ENCODE data around the gene SNAP29. TPM values are rescaled to one million over a fixed set of nuclear protein-coding genes. Genes with fewer than 3 reads are reported as not detected.

Gene SNAP29
- total RNA-seq, 1 experiment from 2014 or later = 23.9 TPM

DNA sequence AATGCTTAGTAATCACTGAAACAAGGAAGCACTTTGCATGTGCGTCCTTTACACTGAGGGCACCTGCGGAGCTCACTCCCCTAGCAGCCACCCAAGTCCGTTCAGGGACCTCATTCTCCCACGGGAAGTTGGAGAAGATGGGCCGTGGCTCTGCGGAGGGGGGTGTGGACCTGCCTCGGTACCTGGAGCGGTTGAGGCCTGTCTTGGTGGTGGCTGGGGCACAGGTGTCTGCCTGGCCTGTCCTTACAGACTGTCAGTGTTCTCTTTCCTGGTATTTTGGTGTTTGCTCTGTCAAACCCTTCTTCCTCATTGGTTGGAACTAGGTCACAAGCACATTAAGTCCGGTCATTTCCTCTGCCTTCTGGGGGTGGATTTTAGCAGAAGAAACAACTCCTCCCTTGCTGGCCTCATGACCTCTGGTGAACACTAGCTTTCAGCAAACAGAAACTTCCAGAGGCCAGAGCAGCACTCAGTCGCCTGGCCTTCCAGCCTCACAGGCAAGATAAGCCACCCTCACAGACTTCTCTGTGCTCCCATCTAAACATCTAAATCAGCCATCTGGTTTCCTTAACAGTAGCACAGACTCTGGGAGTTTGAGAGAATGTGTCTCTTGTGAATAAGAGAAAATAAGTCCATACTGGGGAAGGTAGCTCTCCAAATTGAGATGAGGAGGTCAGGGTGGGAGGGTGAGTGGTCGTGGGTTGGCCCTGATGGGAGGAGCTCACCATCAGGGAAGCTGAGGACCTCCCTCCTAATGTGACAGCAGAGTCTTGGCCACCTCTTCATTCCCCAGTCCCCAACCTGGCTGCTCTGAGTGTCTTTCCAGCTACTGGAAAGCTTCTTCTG is 8.6 kb downstream of the SNAP29 start:
- TF ChIP-seq EZH2 (IDR thresholded peaks at IDR 0.05; ENCODE audit: low read length, unreplicated experiment) (no peak), EZH2phosphoT487 (IDR thresholded peaks at IDR 0.05; ENCODE audit: borderline replicate concordance, low read length) (no peak)
- TF ChIP-seq, protein P1, sequence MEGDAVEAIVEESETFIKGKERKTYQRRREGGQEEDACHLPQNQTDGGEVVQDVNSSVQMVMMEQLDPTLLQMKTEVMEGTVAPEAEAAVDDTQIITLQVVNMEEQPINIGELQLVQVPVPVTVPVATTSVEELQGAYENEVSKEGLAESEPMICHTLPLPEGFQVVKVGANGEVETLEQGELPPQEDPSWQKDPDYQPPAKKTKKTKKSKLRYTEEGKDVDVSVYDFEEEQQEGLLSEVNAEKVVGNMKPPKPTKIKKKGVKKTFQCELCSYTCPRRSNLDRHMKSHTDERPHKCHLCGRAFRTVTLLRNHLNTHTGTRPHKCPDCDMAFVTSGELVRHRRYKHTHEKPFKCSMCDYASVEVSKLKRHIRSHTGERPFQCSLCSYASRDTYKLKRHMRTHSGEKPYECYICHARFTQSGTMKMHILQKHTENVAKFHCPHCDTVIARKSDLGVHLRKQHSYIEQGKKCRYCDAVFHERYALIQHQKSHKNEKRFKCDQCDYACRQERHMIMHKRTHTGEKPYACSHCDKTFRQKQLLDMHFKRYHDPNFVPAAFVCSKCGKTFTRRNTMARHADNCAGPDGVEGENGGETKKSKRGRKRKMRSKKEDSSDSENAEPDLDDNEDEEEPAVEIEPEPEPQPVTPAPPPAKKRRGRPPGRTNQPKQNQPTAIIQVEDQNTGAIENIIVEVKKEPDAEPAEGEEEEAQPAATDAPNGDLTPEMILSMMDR (conservative IDR thresholded peaks at IDR 0.05; ENCODE audit: low read depth, low read length) = no peak
- H3K9me3 ChIP-seq (ENCODE audit: low read length) = no peaks in the 10 kb centered on the region
- no peaks in the 10 kb centered on the region for H3F3A ChIP-seq (ENCODE audit: low read length, unreplicated experiment)
- no peak overlapping the region for H3K27ac ChIP-seq (ENCODE audit: low read length)
- ChIA-PET POLR2A (ENCODE audit: unreplicated experiment) (no interaction called here), CTCF (no interaction called here)
- intact Hi-C loops (cut with micrococcal nuclease) = no loop called here
- no peaks in the 10 kb centered on the region for H3K27me3 ChIP-seq (ENCODE audit: low read length)
- no peak overlapping the region for H3K4me2 ChIP-seq (ENCODE audit: low read length)
- DNase-seq = no peak
- H3K4me3 ChIP-seq (ENCODE audit: low read length) = no peak overlapping the region
- peaks cover 4% of the 10 kb centered on the region for H3K4me1 ChIP-seq (ENCODE audit: insufficient read depth, low read length)
- no peaks in the 10 kb centered on the region; the same call in 1 of the 2 replicates for H3K36me3 ChIP-seq (ENCODE audit: low read depth, low read length)
- no peak overlapping the region for H3K9ac ChIP-seq (ENCODE audit: low read length)
- no peak overlapping the region for H2AFZ ChIP-seq (ENCODE audit: low read length)
- BruUV-seq (replicated peaks) = no TSS peak
- peaks cover 3% of the 10 kb centered on the region; the same call in 1 of the 2 replicates for H3K79me2 ChIP-seq (ENCODE audit: low read length)
- no peak for ATAC-seq
- H4K20me1 ChIP-seq (ENCODE audit: low read length) = no peaks in the 10 kb centered on the region
- H3K9me2 ChIP-seq (replicated peaks; ENCODE audit: low read length) = no peaks in the 10 kb centered on the region

DNA sequence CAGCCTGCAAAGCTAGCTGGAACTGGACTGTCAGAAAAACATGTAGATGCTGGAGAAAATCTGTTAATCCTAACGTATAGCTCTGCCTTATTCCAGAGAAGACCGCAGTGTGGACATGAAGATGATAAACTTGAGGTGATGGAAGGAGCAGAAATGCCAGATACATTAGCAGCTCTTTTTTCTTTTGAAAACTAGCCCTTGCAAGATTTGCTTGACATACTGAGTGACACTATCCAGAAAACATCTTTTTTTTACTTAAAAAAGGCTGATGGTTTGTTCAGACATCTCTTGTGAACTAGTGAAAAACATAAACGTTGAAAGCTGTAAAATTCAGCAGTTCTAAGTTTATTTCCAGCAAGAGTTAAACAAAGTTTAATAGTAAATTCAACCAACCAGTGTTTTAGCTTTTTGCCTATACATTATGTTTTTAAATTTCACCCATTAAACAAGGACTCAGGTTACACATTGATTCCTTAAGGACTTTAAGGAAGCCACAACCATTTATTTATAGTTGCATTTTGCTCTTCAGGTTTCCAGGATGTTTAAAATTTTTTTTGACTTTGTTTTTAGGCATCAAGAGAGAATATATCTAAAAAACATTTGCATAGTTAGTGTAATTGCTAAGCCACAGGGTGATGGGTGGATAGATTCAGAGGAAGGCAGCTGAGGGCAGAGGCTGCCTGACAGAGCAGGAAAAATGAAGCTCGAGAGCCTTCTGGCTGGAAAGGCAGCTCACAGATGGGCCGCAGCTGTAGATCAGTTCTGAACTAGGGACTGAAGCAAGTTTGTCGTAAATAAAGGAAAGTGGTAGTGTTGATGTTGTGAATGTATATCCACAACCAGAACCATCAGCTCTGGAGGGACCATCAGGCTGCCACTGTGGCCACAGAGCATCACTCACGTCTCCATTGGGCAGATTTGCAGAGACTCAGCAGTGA is 9.5 kb downstream of the SNAP29 start:
- H3K27ac ChIP-seq (ENCODE audit: low read length) = no peak overlapping the region
- H3K4me1 ChIP-seq (ENCODE audit: insufficient read depth, low read length) = peaks cover 4% of the 10 kb centered on the region
- no TSS peak for BruUV-seq (replicated peaks)
- H3K4me2 ChIP-seq (ENCODE audit: low read length) = no peak overlapping the region
- ChIA-PET CTCF (no interaction called here), POLR2A (ENCODE audit: unreplicated experiment) (no interaction called here)
- TF ChIP-seq, protein P1 (conservative IDR thresholded peaks at IDR 0.05; ENCODE audit: low read depth, low read length) = no peak
- TF ChIP-seq EZH2phosphoT487 (IDR thresholded peaks at IDR 0.05; ENCODE audit: borderline replicate concordance, low read length) = no peak
- TF ChIP-seq EZH2 (IDR thresholded peaks at IDR 0.05; ENCODE audit: low read length, unreplicated experiment) = no peak
- H3K27me3 ChIP-seq (ENCODE audit: low read length) = no peaks in the 10 kb centered on the region
- no peak overlapping the region for H2AFZ ChIP-seq (ENCODE audit: low read length)
- no peak for DNase-seq
- ATAC-seq = no peak
- H3K79me2 ChIP-seq (ENCODE audit: low read length) = peaks cover 3% of the 10 kb centered on the region; the same call in 1 of the 2 replicates
- no peaks in the 10 kb centered on the region; the same call in 1 of the 2 replicates for H3K36me3 ChIP-seq (ENCODE audit: low read depth, low read length)
- intact Hi-C loops (cut with micrococcal nuclease) = no loop called here
- no peaks in the 10 kb centered on the region for H3K9me3 ChIP-seq (ENCODE audit: low read length)
- no peak overlapping the region for H3K4me3 ChIP-seq (ENCODE audit: low read length)
- no peaks in the 10 kb centered on the region for H3K9me2 ChIP-seq (replicated peaks; ENCODE audit: low read length)
- no peaks in the 10 kb centered on the region for H3F3A ChIP-seq (ENCODE audit: low read length, unreplicated experiment)
- no peak overlapping the region for H3K9ac ChIP-seq (ENCODE audit: low read length)
- H4K20me1 ChIP-seq (ENCODE audit: low read length) = no peaks in the 10 kb centered on the region

All from PC-3 (cell line).